Measurements from ENCODE around the gene TMEM35A.
A peak's percentile ranks its signal among the peaks of the same experiment; 100 is the strongest.

The TMEM35A gene

GRCh38 chrX:101091817-101092216 lies 13.1 kb downstream of the TMEM35A start:
- no peaks in the 10 kb centered on the region for H3F3A ChIP-seq (ENCODE audit: control insufficient read depth, insufficient read depth)
- peaks cover 1% of the 10 kb centered on the region for H3K4me1 ChIP-seq (ENCODE audit: control insufficient read depth, low read length)
- no peak overlapping the region for H3K4me3 ChIP-seq (ENCODE audit: low read length)
- no peaks in the 10 kb centered on the region for H3K27me3 ChIP-seq (ENCODE audit: control insufficient read depth, low read length)
- no peaks in the 10 kb centered on the region for H4K20me1 ChIP-seq (ENCODE audit: control insufficient read depth, insufficient read depth, low read depth, low read length)
- no peak overlapping the region for H3K27ac ChIP-seq (ENCODE audit: low read depth, low read length)
- no peak for TF ChIP-seq EZH2phosphoT487 (IDR thresholded peaks at IDR 0.05; ENCODE audit: borderline replicate concordance, low read length)
- no peak for TF ChIP-seq CTCF (IDR thresholded peaks at IDR 0.05; ENCODE audit: low read depth, low read length, poor library complexity, severe bottlenecking)
- no peaks in the 10 kb centered on the region for H3K9me3 ChIP-seq (ENCODE audit: control insufficient read depth, insufficient read depth, low read length)
- H3K9me2 ChIP-seq (replicated peaks; ENCODE audit: control insufficient read depth, low read length): no peaks in the 10 kb centered on the region
- H3K36me3 ChIP-seq (ENCODE audit: control insufficient read depth, low read length): no peaks in the 10 kb centered on the region
- no peak overlapping the region for H3K4me2 ChIP-seq (ENCODE audit: low read length)
- no peaks in the 10 kb centered on the region for H3K79me2 ChIP-seq (ENCODE audit: control insufficient read depth, low read length)

- no peaks in the 10 kb centered on the region for H3K9me2 ChIP-seq (replicated peaks; ENCODE audit: control insufficient read depth, low read length)
- peak within 1 kb of the TSS; percentile 75 for H3K4me2 ChIP-seq (ENCODE audit: low read length)
- peak within 1 kb of the TSS; percentile 56 for H3K27ac ChIP-seq (ENCODE audit: low read depth, low read length)
- no peaks in the 10 kb centered on the region for H3K9me3 ChIP-seq (ENCODE audit: control insufficient read depth, insufficient read depth, low read length)
- H3K4me1 ChIP-seq (ENCODE audit: control insufficient read depth, low read length): peaks cover 31% of the 10 kb centered on the region
- H3K27me3 ChIP-seq (ENCODE audit: control insufficient read depth, low read length): no peaks in the 10 kb centered on the region
- peaks cover 37% of the 10 kb centered on the region for H3K36me3 ChIP-seq (ENCODE audit: control insufficient read depth, low read length)
- TF ChIP-seq CTCF (IDR thresholded peaks at IDR 0.05; ENCODE audit: low read depth, low read length, poor library complexity, severe bottlenecking) (no peak), EZH2phosphoT487 (IDR thresholded peaks at IDR 0.05; ENCODE audit: borderline replicate concordance, low read length) (no peak)
- no peaks in the 10 kb centered on the region for H3F3A ChIP-seq (ENCODE audit: control insufficient read depth, insufficient read depth)
- H4K20me1 ChIP-seq (ENCODE audit: control insufficient read depth, insufficient read depth, low read depth, low read length): no peaks in the 10 kb centered on the region
- H3K79me2 ChIP-seq (ENCODE audit: control insufficient read depth, low read length): peaks cover 36% of the 10 kb centered on the region
- H3K4me3 ChIP-seq (ENCODE audit: low read length): peak within 1 kb of the TSS; percentile 87
These were observed 19.1 kb downstream of the TMEM35A start, which contains the start of gene CENPI for GRCh38 chrX:101097546-101098453. CENPI (plus strand) TSS chrX:101098204; CDS start chrX:101101071, 2,867 bp downstream.

GRCh38 chrX:101108284-101108683 lies 29.6 kb downstream of the TMEM35A start:
- Histone ChIP-seq H3K9me2 (replicated peaks; ENCODE audit: control insufficient read depth, low read length) (no peaks in the 10 kb centered on the region), H3K4me2 (ENCODE audit: low read length) (no peak overlapping the region), H3F3A (ENCODE audit: control insufficient read depth, insufficient read depth) (no peaks in the 10 kb centered on the region), H3K9me3 (ENCODE audit: control insufficient read depth, insufficient read depth, low read length) (no peaks in the 10 kb centered on the region), H3K27me3 (ENCODE audit: control insufficient read depth, low read length) (no peaks in the 10 kb centered on the region), H3K27ac (ENCODE audit: low read depth, low read length) (no peak overlapping the region), H3K4me3 (ENCODE audit: low read length) (no peak overlapping the region), H3K79me2 (ENCODE audit: control insufficient read depth, low read length) (no peaks in the 10 kb centered on the region), H3K4me1 (ENCODE audit: control insufficient read depth, low read length) (no peaks in the 10 kb centered on the region), H3K36me3 (ENCODE audit: control insufficient read depth, low read length) (peaks cover 41% of the 10 kb centered on the region), H4K20me1 (ENCODE audit: control insufficient read depth, insufficient read depth, low read depth, low read length) (no peaks in the 10 kb centered on the region)
- TF ChIP-seq EZH2phosphoT487 (IDR thresholded peaks at IDR 0.05; ENCODE audit: borderline replicate concordance, low read length): no peak

- H3K4me3 ChIP-seq (ENCODE audit: low read length): no peak overlapping the region
- H3K4me1 ChIP-seq (ENCODE audit: control insufficient read depth, low read length): no peaks in the 10 kb centered on the region
- H3K4me2 ChIP-seq (ENCODE audit: low read length): no peak overlapping the region
- H3K9me3 ChIP-seq (ENCODE audit: control insufficient read depth, insufficient read depth, low read length): no peaks in the 10 kb centered on the region
- no peaks in the 10 kb centered on the region for H3K27me3 ChIP-seq (ENCODE audit: control insufficient read depth, low read length)
- H3K9me2 ChIP-seq (replicated peaks; ENCODE audit: control insufficient read depth, low read length): no peaks in the 10 kb centered on the region
- no peaks in the 10 kb centered on the region for H4K20me1 ChIP-seq (ENCODE audit: control insufficient read depth, insufficient read depth, low read depth, low read length)
- H3K27ac ChIP-seq (ENCODE audit: low read depth, low read length): no peak overlapping the region
- no peaks in the 10 kb centered on the region for H3K79me2 ChIP-seq (ENCODE audit: control insufficient read depth, low read length)
- TF ChIP-seq CTCF (IDR thresholded peaks at IDR 0.05; ENCODE audit: low read depth, low read length, poor library complexity, severe bottlenecking) (no peak), EZH2phosphoT487 (IDR thresholded peaks at IDR 0.05; ENCODE audit: borderline replicate concordance, low read length) (no peak)
- peaks cover 45% of the 10 kb centered on the region for H3K36me3 ChIP-seq (ENCODE audit: control insufficient read depth, low read length)
- no peaks in the 10 kb centered on the region for H3F3A ChIP-seq (ENCODE audit: control insufficient read depth, insufficient read depth)
These were observed 39.0 kb downstream of the TMEM35A start for GRCh38 chrX:101117701-101118100.

Measured in DOHH2 (cell line).